ENCODE data around the gene MPV17L2.

- TF ChIP-seq POLR2AphosphoS5 (IDR thresholded peaks at IDR 0.05; ENCODE audit: insufficient read depth, low read depth, low read length) (no peak), CTCF (IDR thresholded peaks at IDR 0.05; ENCODE audit: extremely low read depth in 1 of 2, insufficient read depth in 1 of 2, low read depth in 1 of 2, low read length in 2 of 2) (no peak), EZH2 (IDR thresholded peaks at IDR 0.05; ENCODE audit: borderline replicate concordance, low read depth, low read length, severe bottlenecking) (no peak), POLR2A (IDR thresholded peaks at IDR 0.05; ENCODE audit: low read depth, low read length) (no peak), FOS (IDR thresholded peaks at IDR 0.05; ENCODE audit: borderline replicate concordance, insufficient read depth, low read length) (no peak), JUN (IDR thresholded peaks at IDR 0.05; ENCODE audit: borderline replicate concordance, insufficient read depth, insufficient read length, low read depth) (no peak), GATA2 (IDR thresholded peaks at IDR 0.05; ENCODE audit: insufficient read depth, insufficient read length, low read depth, low read length) (no peak)
- TF ChIP-seq, protein P1, sequence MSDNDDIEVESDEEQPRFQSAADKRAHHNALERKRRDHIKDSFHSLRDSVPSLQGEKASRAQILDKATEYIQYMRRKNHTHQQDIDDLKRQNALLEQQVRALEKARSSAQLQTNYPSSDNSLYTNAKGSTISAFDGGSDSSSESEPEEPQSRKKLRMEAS (IDR thresholded peaks at IDR 0.05; ENCODE audit: insufficient read depth, insufficient read length): peak; percentile 71
Observed at GRCh38 chr19:18239303-18239702, 46.3 kb downstream of the MPV17L2 start.
